NOMO-1 treated with dmso at 0.1 percent for 144 hours (cell line): Measurements from ENCODE around the gene DOCK3.

Experiments
- DNase-seq: peaks from one replicate; lab custom pipeline; 2025; ENCODE audit not compliant: unreplicated experiment; lab: John Stamatoyannopoulos, UW

The DOCK3 gene, protein sequence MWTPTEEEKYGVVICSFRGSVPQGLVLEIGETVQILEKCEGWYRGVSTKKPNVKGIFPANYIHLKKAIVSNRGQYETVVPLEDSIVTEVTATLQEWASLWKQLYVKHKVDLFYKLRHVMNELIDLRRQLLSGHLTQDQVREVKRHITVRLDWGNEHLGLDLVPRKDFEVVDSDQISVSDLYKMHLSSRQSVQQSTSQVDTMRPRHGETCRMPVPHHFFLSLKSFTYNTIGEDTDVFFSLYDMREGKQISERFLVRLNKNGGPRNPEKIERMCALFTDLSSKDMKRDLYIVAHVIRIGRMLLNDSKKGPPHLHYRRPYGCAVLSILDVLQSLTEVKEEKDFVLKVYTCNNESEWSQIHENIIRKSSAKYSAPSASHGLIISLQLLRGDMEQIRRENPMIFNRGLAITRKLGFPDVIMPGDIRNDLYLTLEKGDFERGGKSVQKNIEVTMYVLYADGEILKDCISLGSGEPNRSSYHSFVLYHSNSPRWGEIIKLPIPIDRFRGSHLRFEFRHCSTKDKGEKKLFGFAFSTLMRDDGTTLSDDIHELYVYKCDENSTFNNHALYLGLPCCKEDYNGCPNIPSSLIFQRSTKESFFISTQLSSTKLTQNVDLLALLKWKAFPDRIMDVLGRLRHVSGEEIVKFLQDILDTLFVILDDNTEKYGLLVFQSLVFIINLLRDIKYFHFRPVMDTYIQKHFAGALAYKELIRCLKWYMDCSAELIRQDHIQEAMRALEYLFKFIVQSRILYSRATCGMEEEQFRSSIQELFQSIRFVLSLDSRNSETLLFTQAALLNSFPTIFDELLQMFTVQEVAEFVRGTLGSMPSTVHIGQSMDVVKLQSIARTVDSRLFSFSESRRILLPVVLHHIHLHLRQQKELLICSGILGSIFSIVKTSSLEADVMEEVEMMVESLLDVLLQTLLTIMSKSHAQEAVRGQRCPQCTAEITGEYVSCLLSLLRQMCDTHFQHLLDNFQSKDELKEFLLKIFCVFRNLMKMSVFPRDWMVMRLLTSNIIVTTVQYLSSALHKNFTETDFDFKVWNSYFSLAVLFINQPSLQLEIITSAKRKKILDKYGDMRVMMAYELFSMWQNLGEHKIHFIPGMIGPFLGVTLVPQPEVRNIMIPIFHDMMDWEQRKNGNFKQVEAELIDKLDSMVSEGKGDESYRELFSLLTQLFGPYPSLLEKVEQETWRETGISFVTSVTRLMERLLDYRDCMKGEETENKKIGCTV (N-terminal part only)

DNA sequence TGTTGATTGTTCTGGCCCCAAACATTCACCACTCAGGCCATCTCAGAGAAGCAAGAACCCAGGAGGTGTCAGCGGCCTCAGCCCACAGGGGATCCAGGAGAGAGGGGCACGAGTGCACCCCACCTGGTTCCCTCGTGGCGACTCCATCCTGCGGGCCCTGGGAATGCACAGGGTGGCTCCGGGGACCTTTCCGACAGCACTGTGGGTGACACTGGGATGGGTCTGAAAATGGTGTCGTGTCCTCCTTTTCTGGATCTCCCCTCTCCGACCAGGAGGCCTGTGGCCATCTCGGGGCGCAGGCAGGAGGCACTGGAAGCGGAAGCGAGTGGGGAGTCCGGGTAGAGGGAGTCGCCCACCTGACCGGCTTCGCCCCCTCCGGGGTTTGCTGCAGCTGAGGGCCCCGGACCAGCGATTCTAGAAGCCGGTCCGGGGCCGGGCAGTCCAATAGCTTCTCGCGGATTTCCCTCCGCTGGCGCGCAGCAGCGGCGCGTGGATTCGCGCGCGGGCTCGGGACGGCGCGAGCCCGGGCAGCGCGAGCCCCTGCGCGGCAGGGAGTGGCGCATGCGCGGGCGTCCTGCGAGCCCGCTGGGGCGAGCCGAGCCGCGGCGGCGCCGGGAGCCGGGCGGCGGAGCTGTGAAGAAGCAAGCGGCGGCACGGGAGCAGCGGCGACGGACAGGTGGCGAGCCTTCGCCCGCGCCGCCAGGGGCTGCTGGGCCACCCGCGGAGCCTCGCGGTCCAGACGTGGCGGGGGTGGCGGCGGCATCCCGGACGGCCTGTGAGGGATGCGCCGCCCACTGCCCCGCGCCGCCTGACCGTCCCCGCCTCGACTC, at the start of gene DOCK3:
DOCK3 (plus strand) TSS at position 579 of the 830 bp plus-strand sequence. CDS start 337 bp downstream, outside the sequence.
- DNase-seq = no peak

DNA sequence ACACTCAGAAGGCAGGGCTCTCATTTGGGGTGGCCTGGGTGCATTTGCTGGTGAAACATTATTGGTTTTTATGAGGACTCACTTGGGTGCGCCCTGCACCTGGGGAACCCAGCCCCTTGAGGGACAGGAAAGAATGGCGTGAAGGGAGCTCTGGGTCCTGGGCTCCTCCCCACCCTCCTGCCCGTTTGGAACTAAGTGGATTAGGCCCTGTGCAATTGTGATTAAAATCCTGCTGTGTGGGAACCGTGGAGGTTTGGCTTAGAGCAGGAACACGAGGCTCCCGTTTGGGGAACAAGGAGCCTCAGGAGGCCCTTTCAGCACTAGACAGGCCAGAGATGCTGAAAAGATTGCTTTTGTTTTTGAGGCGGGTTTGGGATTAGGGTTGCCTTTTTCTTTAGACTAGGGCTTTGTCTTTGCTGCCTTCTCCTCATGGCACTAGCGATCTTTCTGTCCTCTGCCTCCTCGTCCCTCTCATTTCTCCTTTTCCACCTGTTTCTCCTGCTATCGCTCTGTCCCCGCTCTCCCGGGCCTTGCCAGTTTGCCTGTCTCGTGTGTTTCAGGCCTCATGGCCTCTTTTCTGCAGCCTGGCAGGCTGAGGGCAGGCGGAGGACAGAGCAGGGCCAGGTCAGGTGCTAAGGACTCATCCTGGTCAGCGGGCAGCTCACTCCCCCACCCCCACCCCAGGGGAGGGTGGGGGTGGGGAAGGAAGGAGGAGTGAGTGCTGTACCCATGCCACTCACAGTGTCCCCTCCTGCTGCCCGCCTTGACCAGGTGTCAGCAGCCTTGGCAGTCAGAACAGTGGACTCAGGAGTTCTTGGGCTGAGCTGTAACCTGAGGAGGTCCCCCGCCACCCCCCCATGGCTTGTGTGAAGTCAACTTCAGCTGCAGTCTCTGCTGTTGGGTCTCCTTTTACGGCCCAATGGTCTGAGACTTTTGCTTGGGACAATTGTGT, 49.2 kb upstream of the DOCK3 start:
- DNase-seq = no peak

DNA sequence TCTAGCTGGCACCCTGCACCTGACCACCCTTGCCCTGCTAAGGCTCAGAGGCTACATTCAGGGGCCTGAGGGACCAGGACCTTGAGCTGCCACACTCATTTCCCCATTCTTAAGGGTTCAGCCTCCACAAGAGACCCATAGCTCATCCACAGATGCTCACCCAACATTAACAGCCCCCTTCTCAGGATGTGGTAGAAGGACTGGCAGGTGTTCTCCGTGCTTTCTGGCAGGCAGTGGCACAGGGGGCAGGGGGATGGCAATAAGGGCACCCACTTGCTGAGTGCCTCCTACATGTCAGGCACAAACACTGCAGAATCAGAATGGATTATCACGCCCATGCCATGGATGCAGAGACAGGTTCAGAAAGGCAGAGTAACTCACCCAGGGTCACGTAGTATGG, 48.3 kb upstream of the DOCK3 start:
- no peak for DNase-seq

DNA sequence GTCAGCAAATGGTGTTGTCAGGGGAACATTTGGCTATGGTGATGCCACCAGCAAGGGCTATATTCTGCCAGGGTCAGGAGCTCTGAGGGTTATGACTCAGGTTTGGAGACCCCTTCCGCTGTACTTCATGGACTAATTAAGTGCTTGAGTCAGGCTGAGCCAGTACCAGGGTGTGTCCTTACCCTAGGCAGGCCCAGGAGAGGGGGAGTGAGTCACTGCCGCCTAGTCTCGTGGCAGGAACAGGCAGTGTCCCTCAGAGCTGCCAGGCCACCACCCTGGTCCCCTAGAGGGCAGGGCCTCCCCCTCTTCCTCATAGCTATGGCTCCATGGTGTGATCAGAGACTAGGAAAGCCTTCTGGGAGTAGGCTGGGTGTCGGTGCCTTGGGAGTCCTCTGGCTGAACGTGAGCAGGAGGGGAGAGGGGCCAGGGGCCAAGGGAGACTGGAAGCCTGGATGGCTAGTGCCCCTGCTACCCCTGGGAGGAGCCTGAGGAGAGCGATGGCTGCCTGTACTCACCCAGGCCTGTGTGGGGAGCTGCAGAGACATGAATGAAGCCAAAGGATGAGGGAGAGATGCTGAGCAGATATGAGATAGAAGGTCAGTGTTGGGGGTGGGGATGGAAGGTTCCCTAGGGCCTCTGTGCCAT, 47.2 kb upstream of the DOCK3 start:
- DNase-seq = peak; percentile 15

DNA sequence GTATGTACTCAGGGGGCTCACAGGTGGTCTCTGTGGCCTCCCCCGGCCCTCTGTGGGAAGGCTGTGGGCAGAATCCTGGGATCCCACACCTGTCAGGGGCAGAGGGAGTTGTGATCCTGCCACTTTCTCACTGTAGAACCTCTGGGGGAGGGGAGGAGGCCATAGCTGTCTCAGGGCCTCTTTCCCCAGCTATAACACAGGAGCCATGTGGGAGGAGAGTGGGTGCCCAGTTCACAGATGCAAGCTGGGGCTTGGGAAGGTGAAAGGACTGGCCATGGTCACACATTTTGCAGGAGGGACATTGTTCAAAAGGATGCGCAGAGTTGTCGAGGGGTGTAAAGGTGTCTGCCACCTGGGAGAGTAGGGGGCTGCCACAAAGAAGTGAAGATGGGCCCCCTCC, 46.1 kb upstream of the DOCK3 start:
- no peak for DNase-seq

DNA sequence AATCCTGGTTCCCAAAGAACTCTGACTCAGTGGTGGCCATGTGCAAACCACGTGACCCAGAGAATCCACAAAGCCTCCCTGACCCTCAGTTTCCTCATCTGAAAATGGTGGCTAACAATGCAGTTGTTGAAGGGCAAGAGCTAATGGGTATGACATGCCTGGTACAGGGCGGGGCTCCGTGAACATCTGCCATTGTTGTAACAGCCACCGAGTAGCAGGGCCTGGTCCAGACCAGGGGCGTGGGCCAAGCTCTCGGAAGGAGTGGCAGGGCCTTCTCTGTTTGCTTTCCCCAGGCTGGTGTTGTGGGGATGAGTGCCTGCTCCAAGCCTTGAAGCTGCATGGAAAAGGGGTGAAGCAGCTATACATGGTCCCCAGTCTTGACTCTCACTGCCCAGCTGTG, 44.3 kb upstream of the DOCK3 start:
- DNase-seq = no peak

DNA sequence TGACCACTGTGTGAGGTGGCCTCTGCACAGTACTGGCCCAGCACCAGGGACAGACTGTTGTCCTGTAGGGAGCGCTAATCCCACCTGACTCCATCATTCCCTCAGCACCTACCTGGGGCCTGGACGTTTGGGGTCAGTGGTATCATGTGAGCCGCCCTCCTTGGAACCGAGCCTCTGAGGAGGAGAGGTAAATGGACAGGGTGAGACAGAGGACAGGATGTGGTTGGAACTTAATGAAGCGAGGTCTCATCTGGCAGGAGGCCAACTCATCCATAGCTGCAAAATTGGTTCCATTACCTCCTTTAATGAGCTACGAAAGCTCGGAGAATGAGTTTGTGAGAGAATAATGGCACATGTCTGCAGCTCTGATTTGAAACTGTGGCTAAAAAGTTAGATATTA, 43.9 kb upstream of the DOCK3 start:
- DNase-seq = no peak

DNA sequence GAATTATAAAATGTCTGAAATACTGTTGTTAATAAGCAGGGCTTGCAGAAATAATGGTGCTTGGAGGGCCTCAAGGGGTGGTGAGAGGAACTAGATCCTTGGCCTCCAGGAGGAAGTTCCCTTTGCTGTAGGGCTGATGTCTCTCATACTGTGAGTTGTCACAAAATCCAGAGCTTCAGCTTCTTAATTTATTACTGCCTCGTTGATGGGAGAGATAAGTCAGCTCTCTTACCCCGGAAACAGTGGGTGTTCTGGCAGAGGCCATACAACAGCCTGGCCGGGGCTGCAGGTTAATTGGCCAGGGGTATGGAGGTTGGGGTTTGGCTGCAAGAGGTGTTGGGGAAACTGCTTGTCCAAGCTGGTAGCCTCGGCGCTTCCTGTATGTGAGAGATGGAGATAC, 42.3 kb upstream of the DOCK3 start:
- peak; percentile 77 for DNase-seq

DNA sequence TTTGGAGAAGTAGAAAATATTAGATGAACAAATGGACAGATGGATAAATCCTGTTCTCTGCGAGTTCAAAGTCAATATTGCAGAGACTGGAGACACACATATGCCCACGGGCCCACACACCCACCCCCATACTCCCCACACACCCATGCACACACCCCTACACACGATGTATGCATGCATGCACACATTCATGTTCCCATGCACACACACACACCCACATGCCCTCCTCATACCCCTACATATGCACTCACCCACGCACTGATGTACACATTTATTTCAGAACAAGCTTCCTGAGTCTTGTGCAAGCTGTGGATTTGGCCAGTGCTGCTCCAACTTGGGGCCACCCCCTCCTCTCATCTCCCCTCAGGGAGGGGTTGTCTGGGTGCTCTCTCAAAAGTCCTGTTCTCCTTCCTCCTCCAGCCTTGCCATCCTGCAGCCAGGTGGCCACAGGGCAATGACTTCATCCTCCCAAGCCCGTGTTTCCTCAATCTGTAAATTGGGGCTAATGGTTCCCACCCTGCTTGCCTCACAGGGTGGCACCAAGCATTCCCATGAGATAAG, 41.4 kb upstream of the DOCK3 start:
- no peak for DNase-seq

DNA sequence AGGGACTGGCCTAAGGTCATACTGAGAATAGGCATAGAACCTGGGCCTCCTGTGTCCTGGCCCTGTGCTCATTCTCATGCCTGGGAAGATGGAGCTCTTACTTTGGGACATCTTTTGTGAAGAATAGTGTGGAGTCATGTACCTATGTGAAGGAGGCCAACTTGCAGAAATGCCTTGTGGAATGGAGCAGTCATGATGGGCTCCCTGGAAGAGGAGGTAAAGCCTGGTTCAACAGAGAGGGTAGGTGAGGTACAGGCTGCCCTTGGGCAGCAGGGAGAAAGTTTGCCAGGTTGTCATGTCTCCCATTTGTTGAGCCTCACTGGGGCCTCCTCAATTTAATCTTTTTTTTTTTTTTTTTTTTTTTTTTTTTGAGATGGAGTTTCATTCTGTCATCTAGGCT, 39.7 kb upstream of the DOCK3 start:
- no peak for DNase-seq

DNA sequence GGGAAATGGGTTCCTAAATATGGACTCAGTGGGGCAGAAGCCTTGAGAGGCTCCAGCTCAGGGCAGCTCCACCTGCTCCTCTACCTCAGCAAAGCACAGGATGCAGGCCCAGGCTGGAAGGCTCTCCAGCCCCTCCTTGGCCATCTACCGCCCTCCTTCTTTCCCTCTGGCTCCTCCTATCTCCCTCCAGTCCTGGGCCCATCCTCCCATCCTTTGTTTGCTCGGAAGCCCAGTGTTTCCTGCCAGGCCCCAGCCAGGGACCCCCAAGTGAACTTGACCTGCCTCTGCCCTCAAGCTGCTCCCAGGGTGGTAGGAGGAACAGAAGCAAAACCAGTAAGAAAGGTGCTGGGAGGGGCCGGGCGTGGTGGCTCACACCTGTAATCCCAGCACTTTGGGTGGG, 37.7 kb upstream of the DOCK3 start:
- DNase-seq = no peak

DNA sequence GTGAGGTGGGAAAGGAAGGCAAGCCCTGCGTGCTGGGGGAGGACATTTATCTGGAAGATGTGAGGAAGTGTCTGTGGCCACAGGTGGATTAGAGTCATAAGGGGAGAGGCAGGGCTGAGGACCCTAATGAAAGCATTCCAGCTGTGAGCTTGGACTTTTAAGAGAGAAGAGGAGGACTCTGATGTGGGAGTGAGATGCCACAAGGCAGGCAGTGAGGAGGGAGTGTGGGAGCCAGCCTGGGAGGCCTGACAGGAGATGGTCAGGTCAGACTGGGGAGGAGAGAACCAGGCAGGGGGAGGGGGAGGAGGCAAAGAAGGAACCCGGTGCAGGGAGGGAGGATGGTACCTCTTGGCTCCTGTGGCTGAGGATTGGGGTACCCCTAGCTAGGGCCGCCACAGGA, 36.8 kb upstream of the DOCK3 start:
- DNase-seq = no peak

DNA sequence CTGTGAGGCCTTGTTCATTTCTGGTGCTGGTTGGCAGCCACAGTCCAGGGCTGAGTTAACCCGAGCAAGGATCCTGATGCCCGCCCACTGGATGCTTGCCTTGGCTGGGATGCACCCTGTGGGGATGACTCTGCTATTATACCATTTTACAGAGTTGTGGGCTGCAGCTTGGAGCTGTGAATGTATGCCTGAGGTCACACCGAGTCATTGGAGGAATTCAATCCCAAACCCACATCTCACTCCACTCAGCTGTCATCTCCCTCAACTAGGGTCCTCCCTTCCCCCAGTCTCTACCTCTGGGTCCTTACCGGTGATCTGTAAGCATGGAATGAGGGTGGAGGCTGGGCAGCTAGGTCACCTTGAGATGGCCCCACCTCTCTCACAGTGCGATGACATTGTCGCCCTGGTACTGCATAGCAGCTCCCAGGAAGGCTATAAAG, 35.7 kb upstream of the DOCK3 start:
- no peak for DNase-seq

DNA sequence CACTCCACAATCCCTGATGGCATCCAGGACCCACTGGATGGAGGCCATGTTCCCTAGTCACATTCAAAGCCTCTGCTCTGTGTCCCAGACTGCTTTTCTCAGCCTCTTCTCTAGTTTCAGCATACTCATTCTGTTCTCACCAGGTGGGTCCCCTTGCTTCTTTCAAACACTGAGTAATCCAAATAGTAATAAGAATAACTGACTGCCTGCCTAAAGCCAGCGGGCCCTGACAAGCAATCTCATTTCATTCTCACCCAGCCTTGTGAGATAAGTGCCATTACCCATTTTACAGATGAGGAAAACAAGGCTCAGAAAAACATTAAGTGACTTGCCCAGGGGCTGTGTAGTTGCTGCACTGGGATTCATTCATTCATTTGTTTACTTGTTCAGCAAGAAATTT, 32.3 kb upstream of the DOCK3 start:
- no peak for DNase-seq

DNA sequence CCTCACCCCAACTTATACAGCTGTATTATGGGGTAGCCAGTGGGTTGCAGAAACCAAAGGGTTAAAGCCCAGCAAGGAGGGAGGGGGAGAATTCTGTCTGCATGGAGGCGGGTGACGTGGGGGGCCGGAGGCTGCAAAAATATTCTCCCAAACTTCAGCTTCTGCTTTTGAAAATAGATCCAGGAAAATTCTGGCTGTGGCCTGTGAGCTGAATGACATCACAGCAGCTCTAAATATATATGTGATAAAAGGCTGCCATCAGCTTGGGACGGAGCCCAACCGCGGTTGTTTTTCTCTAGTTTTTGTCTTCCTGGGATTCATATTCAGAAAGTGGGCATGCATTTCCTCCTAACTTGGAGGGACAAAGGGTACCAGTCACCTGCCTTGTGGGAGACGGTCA, 30.2 kb upstream of the DOCK3 start:
- no peak for DNase-seq

DNA sequence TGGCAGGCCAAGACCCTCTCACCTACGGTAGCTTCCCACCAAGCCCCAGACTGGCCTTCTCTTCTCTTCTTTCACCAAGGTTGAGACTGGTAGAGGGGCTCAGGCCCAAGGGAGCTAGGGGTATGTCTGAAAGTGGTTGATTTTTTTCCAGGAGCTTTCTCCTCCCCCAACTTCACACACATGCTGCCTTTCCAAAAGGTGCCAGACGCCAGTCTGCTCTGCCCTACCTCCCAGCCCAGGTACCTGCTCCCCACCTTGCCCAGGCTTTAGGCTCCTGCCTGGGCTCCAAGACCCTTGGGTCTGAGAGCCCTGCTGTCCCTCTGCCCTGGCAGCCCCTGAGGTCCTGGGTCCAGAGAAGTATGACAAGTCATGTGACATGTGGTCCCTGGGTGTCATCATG, 29.3 kb upstream of the DOCK3 start:
- DNase-seq = no peak

DNA sequence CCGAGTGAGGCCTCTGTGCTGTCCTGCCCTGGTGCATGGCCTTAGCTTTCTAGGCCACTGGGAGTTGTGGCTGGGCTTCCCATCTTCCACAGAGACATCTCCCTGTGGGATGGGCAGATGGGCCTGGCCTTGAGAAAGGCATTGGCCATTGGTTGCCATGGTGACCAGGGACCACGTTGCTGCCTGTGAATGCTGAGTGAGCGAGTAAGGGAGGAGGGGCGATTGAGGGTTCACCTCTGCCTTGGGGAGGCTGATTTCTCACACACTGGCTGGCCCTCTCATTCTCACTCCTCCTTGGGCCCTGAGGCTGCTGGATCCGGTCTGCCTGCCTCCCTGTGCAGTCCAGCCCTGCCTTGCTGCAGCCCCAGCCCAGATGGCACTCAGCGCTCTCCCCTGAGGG, 26.4 kb upstream of the DOCK3 start:
- no peak for DNase-seq

DNA sequence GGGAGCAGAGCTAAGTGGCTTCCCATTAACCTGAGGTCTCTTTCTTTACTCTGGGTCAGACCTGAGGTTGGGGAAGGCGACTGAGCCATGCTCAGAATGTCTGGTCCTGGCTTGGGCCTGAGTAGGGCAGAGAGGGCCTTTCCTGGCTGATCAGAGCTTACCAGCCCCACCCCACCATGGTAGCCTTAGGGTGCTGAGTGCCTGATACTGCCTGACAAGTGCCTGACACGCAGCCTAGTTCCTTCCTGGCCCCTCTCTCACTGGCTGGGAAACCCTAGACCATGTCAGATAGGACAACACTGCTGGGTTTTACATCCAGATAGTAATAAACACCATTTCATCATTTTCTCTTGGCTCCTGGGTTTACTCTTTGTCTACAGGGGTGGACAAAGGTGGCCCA, 25.8 kb upstream of the DOCK3 start:
- DNase-seq = no peak

DNA sequence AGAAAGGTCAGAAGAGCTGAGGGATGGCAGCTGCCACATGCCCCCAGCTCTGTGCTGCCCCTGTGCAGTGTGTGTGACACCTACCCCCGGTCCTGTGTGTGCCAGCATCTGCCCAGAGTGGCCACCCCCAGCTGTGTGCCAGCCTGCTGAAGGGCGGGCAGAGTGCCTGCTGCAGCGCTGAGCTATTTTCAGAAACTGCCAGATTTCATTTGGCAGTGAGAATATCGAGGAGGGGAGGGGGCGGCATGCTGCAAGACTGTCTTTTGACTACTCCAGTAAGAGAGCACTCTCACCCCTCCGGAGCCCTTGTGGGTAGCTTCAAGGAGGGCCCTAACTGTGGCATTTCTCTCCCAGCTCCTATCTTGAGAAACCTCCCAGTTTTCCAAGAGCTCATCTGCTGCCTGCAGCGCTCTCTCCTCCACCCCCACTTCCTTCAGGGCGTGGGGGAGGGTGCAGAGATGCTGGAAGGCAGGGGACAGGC, 25.2 kb upstream of the DOCK3 start:
- DNase-seq = no peak
